B cell (primary cell): ENCODE data around the gene CAND2. TPM values are rescaled to one million over a fixed set of nuclear protein-coding genes. Genes with fewer than 3 reads are reported as not detected.
A peak's percentile ranks its signal among the peaks of the same experiment; 100 is the strongest.

Source experiments
- ATAC-seq: fragments of 200-7000 bp; cut with Tn5 transposase; one replicate; pipeline ENCODE4 v1.10.0; 2021; ENCODE audit warnings: low read depth, mild to moderate bottlenecking, moderate number of reproducible peaks, moderate library complexity
- CTCF ChIA-PET: fragments of 350-600 bp; sonication (Branson Sonifier 250); formaldehyde crosslinking; loops from one replicate; lab custom pipeline; 2021; ENCODE audit warnings: antibody characterized with exemption, inconsistent platforms; lab: Charles Lee
- POLR2A ChIA-PET: fragments of 350-600 bp; sonication (Branson Sonifier 250); formaldehyde crosslinking; loops from one replicate; lab custom pipeline; 2021; ENCODE audit warnings: antibody characterized with exemption; lab: Charles Lee
- DNase-seq: peaks from one replicate; pipeline ENCODE4 v3.0.0; 2013
- H2AFZ ChIP-seq: 2 replicates; pipeline ENCODE4 v1.6.1; 2012; ENCODE audit warnings: mild to moderate bottlenecking, low read depth, low read length; ENCODE audit not compliant: insufficient read depth, poor library complexity, severe bottlenecking
- H3K27ac ChIP-seq, 2 donors: 1 replicate in 1 of 2; 2 replicates in 1 of 2; pipeline ENCODE4 v1.5.1; 2012 to 2013; ENCODE audit warnings: low read length in 2 of 2, mild to moderate bottlenecking in 2 of 2, moderate library complexity in 1 of 2
- H3K27me3 ChIP-seq, 4 experiments: fragments of 200-600 bp in 1 of 4; sonication (generic) in 1 of 4; replicated peaks in 1 of 4; 1 replicate in 2 of 4; 2 replicates in 2 of 4; pipeline versions ENCODE4 v1.6.1 to v1.7.0; 2013 to 2016; ENCODE audit warnings: low read length in 3 of 4, mild to moderate bottlenecking in 2 of 4, mixed read lengths in 1 of 4, moderate library complexity in 1 of 4; ENCODE audit not compliant: insufficient read depth in 4 of 4, control insufficient read depth in 3 of 4; ENCODE audit errors: control extremely low read depth in 1 of 4
- H3K36me3 ChIP-seq, 2 experiments: replicated peaks in 1 of 2; 1 replicate in 1 of 2; 2 replicates in 1 of 2; pipeline versions ENCODE4 v1.6.1 to v1.7.1; 2013; ENCODE audit warnings: low read length in 1 of 2; ENCODE audit not compliant: insufficient read depth in 2 of 2, control insufficient read depth in 1 of 2; ENCODE audit errors: control extremely low read depth in 1 of 2, extremely low read depth in 1 of 2
- H3K4me1 ChIP-seq, 2 donors: fragments of 200-600 bp in 1 of 2; sonication (generic) in 1 of 2; 1 replicate in 1 of 2; 2 replicates in 1 of 2; pipeline versions ENCODE4 v1.5.1 to v1.6.1; 2013 to 2017; ENCODE audit warnings: low read length in 2 of 2; ENCODE audit not compliant: control insufficient read depth in 2 of 2, insufficient read depth in 2 of 2
- H3K4me2 ChIP-seq: replicated peaks from 2 replicates; pipeline ENCODE3; 2012; ENCODE audit warnings: mild to moderate bottlenecking, low read depth, low read length; ENCODE audit not compliant: poor library complexity, severe bottlenecking
- H3K4me3 ChIP-seq, 5 experiments: fragments of 200-600 bp in 1 of 5; sonication (generic) in 1 of 5; 1 replicate in 3 of 5; 2 replicates in 2 of 5; pipeline versions ENCODE4 v1.5.1 to v1.7.0; 2011 to 2016; ENCODE audit warnings: low read length in 4 of 5, mild to moderate bottlenecking in 4 of 5, low read depth in 2 of 5, control low read depth in 1 of 5, moderate library complexity in 1 of 5; ENCODE audit not compliant: insufficient read depth in 1 of 5; ENCODE audit errors: control extremely low read depth in 1 of 5, extremely low read depth in 1 of 5
- H3K79me2 ChIP-seq: fragments of 200-600 bp; sonication (generic); one replicate; pipeline ENCODE4 v1.6.0; 2016; ENCODE audit warnings: low read length; ENCODE audit not compliant: control insufficient read depth, insufficient read depth
- H3K9ac ChIP-seq: fragments of 200-600 bp; sonication (generic); 2 replicates; pipeline ENCODE4 v1.6.1; 2017; ENCODE audit warnings: mild to moderate bottlenecking, low read length, moderate library complexity
- H3K9me3 ChIP-seq, 3 donors: one replicate each; pipeline versions ENCODE4 v1.6.1 to v1.7.1; 2013; ENCODE audit warnings: low read length in 2 of 3; ENCODE audit not compliant: control insufficient read depth in 2 of 3, insufficient read depth in 1 of 3; ENCODE audit errors: control extremely low read depth in 1 of 3
- H4K20me1 ChIP-seq: 2 replicates; pipeline ENCODE4 v1.6.0; 2012; ENCODE audit warnings: mild to moderate bottlenecking, low read length; ENCODE audit not compliant: insufficient read depth, control insufficient read depth, poor library complexity, severe bottlenecking
- H3K27ac Mint-ChIP-seq: one replicate; pipeline ENCODE4 v1.8.0; 2021; ENCODE audit warnings: mixed read lengths
- H3K27me3 Mint-ChIP-seq: one replicate; pipeline ENCODE4 v1.8.0; 2021; ENCODE audit warnings: mixed read lengths
- H3K4me1 Mint-ChIP-seq: one replicate; pipeline ENCODE4 v1.8.0; 2021; ENCODE audit warnings: mixed read lengths
- H3K4me3 Mint-ChIP-seq: one replicate; pipeline ENCODE4 v1.8.0; 2021; ENCODE audit warnings: mixed read lengths
- H3K9me3 Mint-ChIP-seq: one replicate; pipeline ENCODE4 v1.8.0; 2022; ENCODE audit warnings: mixed read lengths; ENCODE audit not compliant: insufficient read depth
- CTCF ChIP-seq: fragments of 200-600 bp; IDR thresholded peaks from one replicate; pipeline ENCODE4 v1.8.0; 2022; ENCODE audit warnings: antibody characterized with exemption, mild to moderate bottlenecking
- EZH2 ChIP-seq: IDR thresholded peaks from 2 replicates; pipeline ENCODE4 v1.6.1; 2012; ENCODE audit warnings: borderline replicate concordance, low read depth, mild to moderate bottlenecking, moderate library complexity, low read length; ENCODE audit not compliant: insufficient read depth, poor library complexity, severe bottlenecking
- WGBS: methylation state at CpG from one replicate; pipeline ENCODE4 v1.1.5; 2013; ENCODE audit warnings: missing lambda C conversion rate; ENCODE audit not compliant: insufficient coverage; 5-methylcytosine and 5-hydroxymethylcytosine counted together
- intact Hi-C: fragments of 100-400 bp; cut with micrococcal nuclease; formaldehyde crosslinking; loops from one replicate; pipeline ENCODE4 v1.10.0; 2022
- polyA plus RNA-seq: library from polyadenylated mRNA; depleted of rRNA; stranded (reverse); fragments of >200 nt; gene quantifications from 2 replicates; pipeline ENCODE4 v1.2.3, GENCODE V29; 2012
- total RNA-seq, 2 donors: library from RNA; stranded (reverse); fragments of 120-200 nt in 1 of 2; gene quantifications; 1 replicate in 1 of 2; 2 replicates in 1 of 2; pipeline versions ENCODE4 v1.2.3 to v1.2.4, GENCODE V29; 2013 to 2022

The CAND2 gene
- total and polyA plus RNA-seq, 2 donors (not counting 1 experiment from before 2014, with no cell fraction given) = 0.34 to 1.9 TPM

- Histone ChIP-seq H3K9me3 (peaks cover 0 to 19% (median 7%) of the 10 kb centered on the region in 3 donors), H3K79me2 (no peaks in the 10 kb centered on the region), H3K27ac (no peak overlapping the region), H2AFZ (peak overlapping the region; percentile 65), H3K27me3 (peaks cover 0 to 23% (median 3%) of the 10 kb centered on the region in 4 experiments), H3K4me2 (peak overlapping the region; percentile 85), H3K4me3 (peak overlapping the region in 4 of 5 experiments; percentile 34 to 59 (median 48)), H3K36me3 (no peaks in the 10 kb centered on the region), H4K20me1 (no peaks in the 10 kb centered on the region), H3K4me1 (peaks cover 16 to 34% of the 10 kb centered on the region in 2 donors), H3K9ac (peak overlapping the region; percentile 59)
- DNase-seq (peak; percentile 54), ATAC-seq (peak; percentile 50)
- intact Hi-C loops = no loop called here
- Mint-ChIP-seq H3K9me3 (peaks cover 3% of the 10 kb centered on the region), H3K4me1 (peaks cover 23% of the 10 kb centered on the region), H3K27me3 (peaks cover 9% of the 10 kb centered on the region), H3K27ac (no peak overlapping the region), H3K4me3 (peak overlapping the region; percentile 63)
- 13% methylated on average over 28 of the region's 28 CpGs for WGBS
- ChIA-PET POLR2A (no interaction called here), CTCF (interaction anchor here (0.7 to 7.3 kb wide), 10 partner anchors 10 to 779 kb away, joined by 3 to 116 read pairs (median 6); no protein-coding TSS in a partner anchor)
- TF ChIP-seq CTCF = no peak
- no peak for TF ChIP-seq EZH2
Measured at GRCh38 chr3:12869035-12869621, 72.6 kb downstream of the CAND2 start.

GRCh38 chr3:12870942-12871341 lies 74.5 kb downstream of the CAND2 start:
- Histone ChIP-seq H3K27ac (no peak overlapping the region), H4K20me1 (no peaks in the 10 kb centered on the region), H2AFZ (no peak overlapping the region), H3K36me3 (no peaks in the 10 kb centered on the region), H3K9ac (no peak overlapping the region), H3K4me3 (no peak overlapping the region), H3K4me1 (peaks cover 19 to 38% of the 10 kb centered on the region in 2 donors), H3K9me3 (peaks cover 0 to under 1% (median 0%) of the 10 kb centered on the region in 3 donors), H3K27me3 (peaks cover 0 to 36% (median 6%) of the 10 kb centered on the region in 4 experiments), H3K4me2 (peak overlapping the region; percentile 49), H3K79me2 (no peaks in the 10 kb centered on the region)
- 58% methylated on average over 6 of the region's 9 CpGs for WGBS
- Mint-ChIP-seq H3K4me1 (peaks cover 27% of the 10 kb centered on the region), H3K9me3 (no peaks in the 10 kb centered on the region), H3K27me3 (peaks cover 14% of the 10 kb centered on the region), H3K27ac (no peak overlapping the region), H3K4me3 (peak overlapping the region; percentile 18)
- ATAC-seq = peak; percentile 53
- ChIA-PET POLR2A (no interaction called here), CTCF (interaction anchor here (1.4 to 7.3 kb wide), 3 partner anchors 7 to 19 kb away, joined by 3 to 116 read pairs (median 5); no protein-coding TSS in a partner anchor)
- intact Hi-C loops = no loop called here
- TF ChIP-seq EZH2 = no peak
- TF ChIP-seq CTCF = no peak
- DNase-seq = peak; percentile 71
